Right atrium auricular region (tissue), 2 donors: ENCODE data around the gene MEDAG. TPM values are rescaled to one million over a fixed set of nuclear protein-coding genes. Genes with fewer than 3 reads are reported as not detected.

Experiments used
- DNase-seq: peaks from one replicate; pipeline ENCODE4 v3.0.0-alpha.2; 2019; ENCODE audit warnings: low spot score
- H3K27ac ChIP-seq, 2 donors: fragments of 200-600 bp; sonication (generic); 1 replicate in 1 of 2; 2 replicates in 1 of 2; pipeline ENCODE4 v1.5.1; 2016 to 2019
- H3K27me3 ChIP-seq, 2 donors: fragments of 200-600 bp; sonication (generic); one replicate each; pipeline versions ENCODE4 v1.5.1 to v1.6.0; 2017 to 2019
- H3K36me3 ChIP-seq: fragments of 200-600 bp; sonication (generic); one replicate; pipeline ENCODE4 v1.5.1; 2016
- H3K4me1 ChIP-seq, 2 donors: fragments of 200-600 bp; sonication (generic); one replicate each; pipeline versions ENCODE4 v1.5.1 to v1.6.0; 2017 to 2019
- H3K4me3 ChIP-seq, 2 donors: fragments of 200-600 bp; sonication (generic); 1 replicate in 1 of 2; 2 replicates in 1 of 2; pipeline ENCODE4 v1.5.1; 2017 to 2019; ENCODE audit warnings: mild to moderate bottlenecking in 1 of 2, moderate library complexity in 1 of 2
- H3K9me3 ChIP-seq, 2 donors: fragments of 200-600 bp; sonication (generic); one replicate each; pipeline ENCODE4 v1.5.1; 2019
- total RNA-seq, 2 donors: library from RNA; depleted of rRNA; stranded (reverse); fragments of >200 nt; gene quantifications; one replicate each; pipeline ENCODE4 v1.1.0, GENCODE V29; 2016
- TF ChIP-seq, protein P1 (sequence below), 2 donors: fragments of 200-600 bp; sonication (generic); IDR thresholded peaks; one replicate each; pipeline ENCODE4 v1.5.1; 2019; ENCODE audit warnings: antibody characterized with exemption in 2 of 2

MEDAG gene
- total RNA-seq, 2 donors from 2014 or later = 37.4 to 42.4 TPM

DNA sequence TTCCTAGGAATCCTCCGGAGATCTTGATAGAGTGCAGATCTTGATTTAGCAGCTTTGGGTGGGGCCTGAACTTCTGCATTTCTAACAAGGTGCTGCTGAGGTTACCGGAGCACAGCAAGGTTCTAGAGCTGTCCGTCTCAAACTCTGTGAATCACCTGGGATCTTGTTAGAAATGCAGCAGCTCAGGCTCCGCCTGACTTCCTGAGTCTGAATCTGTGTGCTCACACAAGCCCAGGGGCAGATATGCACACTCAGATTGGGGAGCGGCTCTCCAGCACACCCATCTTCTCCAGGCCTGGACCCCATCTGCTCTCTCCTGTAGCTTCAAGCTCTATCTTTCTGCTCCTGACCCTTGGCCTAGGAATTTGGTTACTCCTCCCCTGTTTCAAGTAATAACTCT lies 22.9 kb downstream of the MEDAG start:
- Histone ChIP-seq H3K4me3 (no peak overlapping the region), H3K27me3 (no peaks in the 10 kb centered on the region), H3K9me3 (no peaks in the 10 kb centered on the region), H3K36me3 (no peaks in the 10 kb centered on the region), H3K27ac (no peak overlapping the region), H3K4me1 (peaks cover 0 to 6% of the 10 kb centered on the region in 2 donors)
- TF ChIP-seq, protein P1, sequence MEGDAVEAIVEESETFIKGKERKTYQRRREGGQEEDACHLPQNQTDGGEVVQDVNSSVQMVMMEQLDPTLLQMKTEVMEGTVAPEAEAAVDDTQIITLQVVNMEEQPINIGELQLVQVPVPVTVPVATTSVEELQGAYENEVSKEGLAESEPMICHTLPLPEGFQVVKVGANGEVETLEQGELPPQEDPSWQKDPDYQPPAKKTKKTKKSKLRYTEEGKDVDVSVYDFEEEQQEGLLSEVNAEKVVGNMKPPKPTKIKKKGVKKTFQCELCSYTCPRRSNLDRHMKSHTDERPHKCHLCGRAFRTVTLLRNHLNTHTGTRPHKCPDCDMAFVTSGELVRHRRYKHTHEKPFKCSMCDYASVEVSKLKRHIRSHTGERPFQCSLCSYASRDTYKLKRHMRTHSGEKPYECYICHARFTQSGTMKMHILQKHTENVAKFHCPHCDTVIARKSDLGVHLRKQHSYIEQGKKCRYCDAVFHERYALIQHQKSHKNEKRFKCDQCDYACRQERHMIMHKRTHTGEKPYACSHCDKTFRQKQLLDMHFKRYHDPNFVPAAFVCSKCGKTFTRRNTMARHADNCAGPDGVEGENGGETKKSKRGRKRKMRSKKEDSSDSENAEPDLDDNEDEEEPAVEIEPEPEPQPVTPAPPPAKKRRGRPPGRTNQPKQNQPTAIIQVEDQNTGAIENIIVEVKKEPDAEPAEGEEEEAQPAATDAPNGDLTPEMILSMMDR (IDR thresholded peaks at IDR 0.05) = no peak
- no peak for DNase-seq

DNA sequence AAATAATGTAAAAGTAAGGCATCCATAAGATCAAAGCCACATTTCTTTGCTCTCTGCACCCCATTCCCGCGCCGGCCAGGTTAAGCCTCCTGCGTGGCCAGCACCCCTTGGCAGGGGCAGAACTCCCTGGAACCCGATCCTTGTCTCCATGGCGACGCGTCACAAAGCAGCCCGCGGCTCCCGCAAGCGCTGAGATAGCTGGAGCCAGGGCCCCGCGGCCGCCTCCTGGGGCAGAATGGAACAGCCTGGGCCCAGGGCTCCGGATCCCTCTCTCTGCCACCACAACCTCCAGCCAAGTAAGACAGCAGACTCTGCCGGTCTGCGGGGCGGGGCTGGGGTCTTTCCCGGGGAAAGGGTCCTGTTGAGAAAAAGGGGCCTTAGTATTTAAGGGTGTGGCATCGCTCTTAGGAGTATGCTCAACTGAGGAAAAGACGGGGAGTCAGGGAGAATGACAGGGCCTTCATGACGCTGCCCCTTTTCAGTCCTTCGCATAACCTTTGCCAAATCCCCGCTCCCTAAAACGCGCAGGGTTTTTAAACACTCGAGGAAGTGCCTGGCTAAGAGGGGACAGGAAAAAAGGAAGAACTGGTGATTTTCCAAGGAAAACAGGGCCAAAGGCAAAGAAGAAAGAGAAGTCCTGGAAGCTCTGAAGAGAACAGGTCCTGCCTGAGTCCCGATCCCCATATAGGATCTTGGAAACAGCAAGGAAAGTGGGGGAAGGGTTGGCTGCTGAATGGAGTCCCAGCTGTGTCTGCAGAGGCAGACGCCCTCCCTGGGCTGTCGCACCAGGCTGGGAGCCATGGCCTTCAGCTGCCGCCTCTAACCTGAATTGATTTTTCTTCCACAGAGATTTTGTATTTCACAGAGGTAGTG lies 26.6 kb downstream of the MEDAG start, which contains the start of gene TEX26:
Gene TEX26, plus strand, starts transcription at position 176 of the 873 bp plus-strand sequence. Its CDS starts 60 bp downstream, at position 236.
- Histone ChIP-seq H3K4me3 (peak within 1 kb of the TSS in 1 of 2 donors; percentile 6), H3K36me3 (no peaks in the 10 kb centered on the region), H3K9me3 (no peaks in the 10 kb centered on the region), H3K27me3 (no peaks in the 10 kb centered on the region), H3K27ac (no peak within 1 kb of the TSS), H3K4me1 (peaks cover 0 to 6% of the 10 kb centered on the region in 2 donors)
- TF ChIP-seq, protein P1 (IDR thresholded peaks at IDR 0.05) = no peak
- no peak for DNase-seq

DNA sequence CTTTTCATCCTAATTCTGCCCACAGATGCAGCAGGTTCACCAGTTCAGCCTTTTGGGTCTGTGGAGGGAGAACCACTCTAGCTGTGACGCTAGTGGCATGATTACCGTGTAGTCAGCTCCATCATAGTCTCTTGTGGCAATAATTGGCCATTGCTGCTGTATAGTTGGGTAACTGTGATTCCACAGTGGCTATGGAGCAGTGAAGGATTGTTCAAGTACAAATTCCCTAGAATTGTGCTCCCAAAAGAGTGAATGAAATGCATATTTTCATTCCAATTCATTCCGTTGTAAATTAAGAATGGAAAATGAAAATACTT lies 27.2 kb downstream of the MEDAG start:
- H3K9me3 ChIP-seq = peaks cover 0 to 4% of the 10 kb centered on the region in 2 donors
- peaks cover 0 to 6% of the 10 kb centered on the region in 2 donors for H3K4me1 ChIP-seq
- TF ChIP-seq, protein P1 (IDR thresholded peaks at IDR 0.05) = no peak
- H3K4me3 ChIP-seq = no peak overlapping the region
- H3K36me3 ChIP-seq = no peaks in the 10 kb centered on the region
- no peak overlapping the region for H3K27ac ChIP-seq
- DNase-seq = no peak
- no peaks in the 10 kb centered on the region for H3K27me3 ChIP-seq

DNA sequence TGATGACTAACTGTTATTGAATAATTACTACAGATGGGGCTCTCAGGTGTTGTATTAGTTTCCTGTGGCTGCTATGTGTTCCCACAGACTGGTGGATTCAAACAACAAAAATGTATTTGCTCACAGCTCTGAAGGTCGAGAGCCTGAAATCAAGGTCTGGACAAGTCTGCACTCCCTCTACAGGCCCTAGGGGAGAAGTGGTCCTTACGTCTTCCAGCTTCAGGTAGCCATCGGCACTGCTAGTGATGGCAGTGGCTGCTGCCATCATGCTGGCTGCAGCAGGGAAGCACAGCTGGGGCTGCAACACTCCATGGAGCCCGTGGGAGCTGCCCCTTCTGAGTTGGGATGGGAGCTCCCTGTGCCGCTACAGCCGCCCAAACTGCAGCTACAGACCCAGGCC lies 28.3 kb downstream of the MEDAG start:
- TF ChIP-seq, protein P1 (IDR thresholded peaks at IDR 0.05) = no peak
- peaks cover 0 to 6% of the 10 kb centered on the region in 2 donors for H3K4me1 ChIP-seq
- no peaks in the 10 kb centered on the region for H3K36me3 ChIP-seq
- H3K4me3 ChIP-seq = no peak overlapping the region
- no peak overlapping the region for H3K27ac ChIP-seq
- peaks cover 0 to 8% of the 10 kb centered on the region in 2 donors for H3K9me3 ChIP-seq
- no peaks in the 10 kb centered on the region for H3K27me3 ChIP-seq
- no peak for DNase-seq

DNA sequence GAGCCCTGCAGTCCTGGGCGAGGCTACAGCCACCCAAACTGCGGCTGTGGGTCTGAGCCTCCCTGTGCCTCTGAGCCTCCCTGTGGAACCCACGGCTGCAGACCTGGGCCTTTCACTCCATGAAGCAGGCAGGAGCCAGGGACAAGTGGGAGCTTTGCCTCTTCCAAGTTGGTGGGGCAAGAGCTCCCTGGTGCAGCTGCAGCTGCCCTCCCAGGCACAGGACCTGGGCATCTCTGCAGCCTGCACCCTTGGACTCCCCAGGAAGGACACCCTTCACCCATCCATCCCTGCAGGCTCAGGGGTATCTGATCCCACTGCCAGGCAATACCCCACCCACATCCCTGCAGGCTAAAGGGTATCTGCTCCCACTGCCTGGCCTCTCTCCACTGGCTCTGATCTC lies 28.7 kb downstream of the MEDAG start:
- Histone ChIP-seq H3K4me3 (no peak overlapping the region), H3K4me1 (peaks cover 0 to 6% of the 10 kb centered on the region in 2 donors), H3K9me3 (peaks cover 0 to 8% of the 10 kb centered on the region in 2 donors), H3K27me3 (no peaks in the 10 kb centered on the region), H3K36me3 (no peaks in the 10 kb centered on the region), H3K27ac (no peak overlapping the region)
- TF ChIP-seq, protein P1 (IDR thresholded peaks at IDR 0.05) = no peak
- DNase-seq = no peak
